MCF 10A (cell line): ENCODE data around the gene DIPK1A. TPM values are rescaled to one million over a fixed set of nuclear protein-coding genes. Genes with fewer than 3 reads are reported as not detected.

Source experiments
- BruUV-seq: library from RNA; stranded (reverse); fragments of 400-500 nt; replicated peaks from 2 replicates; lab custom pipeline; 2021; lab: Mats Ljungman, UMichigan
- CTCF ChIA-PET: fragments of 300-600 bp; sonication (Branson Sonifier 250); formaldehyde crosslinking; extraction: SDS; loops from one replicate; lab custom pipeline; 2021; ENCODE audit warnings: antibody characterized with exemption, inconsistent platforms; lab: Yijun Ruan, JAX
- POLR2A ChIA-PET: fragments of 300-600, 350-650 bp; sonication (Branson Sonifier 250); formaldehyde crosslinking; extraction: SDS; loops from one replicate; lab custom pipeline; 2020; ENCODE audit warnings: antibody characterized with exemption, inconsistent platforms; lab: Yijun Ruan, JAX
- DNase-seq: peaks from one replicate; pipeline ENCODE4 v3.0.0-alpha.2; 2018; ENCODE audit not compliant: unreplicated experiment
- H3K27ac Mint-ChIP-seq: one replicate; pipeline ENCODE4 v1.8.0; 2022; ENCODE audit warnings: mild to moderate bottlenecking, low read depth, mixed read lengths; ENCODE audit not compliant: unreplicated experiment
- H3K27me3 Mint-ChIP-seq: one replicate; pipeline ENCODE4 v1.8.0; 2022; ENCODE audit warnings: mixed read lengths; ENCODE audit not compliant: insufficient read depth, unreplicated experiment
- H3K36me3 Mint-ChIP-seq: one replicate; pipeline ENCODE4 v1.8.0; 2022; ENCODE audit warnings: mild to moderate bottlenecking, moderate library complexity, mixed read lengths; ENCODE audit not compliant: insufficient read depth, unreplicated experiment
- H3K4me1 Mint-ChIP-seq: one replicate; pipeline ENCODE4 v1.8.0; 2022; ENCODE audit warnings: mixed read lengths; ENCODE audit not compliant: insufficient read depth, unreplicated experiment
- H3K4me3 Mint-ChIP-seq: one replicate; pipeline ENCODE4 v1.8.0; 2022; ENCODE audit warnings: mild to moderate bottlenecking, moderate library complexity, mixed read lengths; ENCODE audit not compliant: unreplicated experiment
- H3K9me3 Mint-ChIP-seq: one replicate; pipeline ENCODE4 v1.8.0; 2022; ENCODE audit warnings: mixed read lengths; ENCODE audit not compliant: unreplicated experiment
- intact Hi-C: fragments of 100-400 bp; cut with micrococcal nuclease; formaldehyde crosslinking; loops from 2 replicates; pipeline ENCODE4 v1.14.1; 2022
- total RNA-seq: library from RNA; stranded (reverse); gene quantifications from 2 replicates; pipeline ENCODE4 v1.2.3, GENCODE V29; 2022
- TF ChIP-seq, protein P1 (sequence below): fragments of 200-600 bp; IDR thresholded peaks from one replicate; pipeline ENCODE4 v1.8.0; 2022; ENCODE audit warnings: antibody characterized with exemption, mild to moderate bottlenecking; ENCODE audit not compliant: unreplicated experiment

DIPK1A gene
- total RNA-seq, 1 experiment from 2014 or later = 3.8 TPM

DNA sequence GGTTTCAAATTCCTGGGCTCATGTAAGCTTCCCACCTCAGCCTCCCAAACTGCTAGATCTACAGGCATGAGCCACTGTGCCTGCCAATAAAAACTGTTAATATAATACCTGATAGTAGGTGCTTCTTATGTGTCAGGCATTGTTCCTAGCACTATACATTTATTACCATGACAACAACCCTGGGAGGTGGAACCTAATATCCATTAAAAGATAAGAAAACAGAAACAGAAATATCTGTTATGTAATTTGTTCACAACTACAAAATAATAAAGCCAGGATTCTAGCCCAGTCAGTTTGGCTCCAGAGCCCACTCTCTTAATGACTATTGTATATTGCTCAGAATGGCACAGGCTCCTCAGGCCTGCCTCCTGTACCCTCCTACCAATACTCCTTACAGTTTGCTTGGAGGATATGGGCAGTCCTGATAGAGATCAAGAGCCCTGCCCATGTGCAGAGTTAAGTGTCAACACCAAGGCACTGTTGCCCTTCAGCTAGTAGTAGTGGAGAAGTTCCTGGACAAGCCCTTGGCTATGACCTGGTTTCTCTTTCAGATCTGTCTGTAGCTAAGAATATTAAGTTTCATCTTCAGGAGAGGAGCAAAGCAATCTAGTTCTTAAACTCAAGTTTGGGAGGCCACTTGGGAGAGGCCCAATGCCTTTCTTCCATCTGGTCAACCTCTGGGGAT lies 107.0 kb downstream of the DIPK1A start:
- DNase-seq = no peak
- H3K4me1 Mint-ChIP-seq = peaks cover 4% of the 10 kb centered on the region
- H3K27ac Mint-ChIP-seq = no peak overlapping the region
- ChIA-PET POLR2A (interaction anchor here (0.8 to 2.2 kb wide), 5 partner anchors 10 to 140 kb away, joined by 3 to 5 read pairs (median 4); partner anchors contain the start of genes DIPK1A and RPL5), CTCF (interaction anchor here (0.6 to 8.3 kb wide), 7 partner anchors 105 to 544 kb away, joined by 3 to 175 read pairs (median 4); partner anchors contain the start of gene DIPK1A)
- no peaks in the 10 kb centered on the region for H3K36me3 Mint-ChIP-seq
- BruUV-seq = no TSS peak
- H3K4me3 Mint-ChIP-seq = no peak overlapping the region
- H3K9me3 Mint-ChIP-seq = no peaks in the 10 kb centered on the region
- TF ChIP-seq, protein P1, sequence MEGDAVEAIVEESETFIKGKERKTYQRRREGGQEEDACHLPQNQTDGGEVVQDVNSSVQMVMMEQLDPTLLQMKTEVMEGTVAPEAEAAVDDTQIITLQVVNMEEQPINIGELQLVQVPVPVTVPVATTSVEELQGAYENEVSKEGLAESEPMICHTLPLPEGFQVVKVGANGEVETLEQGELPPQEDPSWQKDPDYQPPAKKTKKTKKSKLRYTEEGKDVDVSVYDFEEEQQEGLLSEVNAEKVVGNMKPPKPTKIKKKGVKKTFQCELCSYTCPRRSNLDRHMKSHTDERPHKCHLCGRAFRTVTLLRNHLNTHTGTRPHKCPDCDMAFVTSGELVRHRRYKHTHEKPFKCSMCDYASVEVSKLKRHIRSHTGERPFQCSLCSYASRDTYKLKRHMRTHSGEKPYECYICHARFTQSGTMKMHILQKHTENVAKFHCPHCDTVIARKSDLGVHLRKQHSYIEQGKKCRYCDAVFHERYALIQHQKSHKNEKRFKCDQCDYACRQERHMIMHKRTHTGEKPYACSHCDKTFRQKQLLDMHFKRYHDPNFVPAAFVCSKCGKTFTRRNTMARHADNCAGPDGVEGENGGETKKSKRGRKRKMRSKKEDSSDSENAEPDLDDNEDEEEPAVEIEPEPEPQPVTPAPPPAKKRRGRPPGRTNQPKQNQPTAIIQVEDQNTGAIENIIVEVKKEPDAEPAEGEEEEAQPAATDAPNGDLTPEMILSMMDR = no peak
- H3K27me3 Mint-ChIP-seq = no peaks in the 10 kb centered on the region
- intact Hi-C loops = no loop called here

DNA sequence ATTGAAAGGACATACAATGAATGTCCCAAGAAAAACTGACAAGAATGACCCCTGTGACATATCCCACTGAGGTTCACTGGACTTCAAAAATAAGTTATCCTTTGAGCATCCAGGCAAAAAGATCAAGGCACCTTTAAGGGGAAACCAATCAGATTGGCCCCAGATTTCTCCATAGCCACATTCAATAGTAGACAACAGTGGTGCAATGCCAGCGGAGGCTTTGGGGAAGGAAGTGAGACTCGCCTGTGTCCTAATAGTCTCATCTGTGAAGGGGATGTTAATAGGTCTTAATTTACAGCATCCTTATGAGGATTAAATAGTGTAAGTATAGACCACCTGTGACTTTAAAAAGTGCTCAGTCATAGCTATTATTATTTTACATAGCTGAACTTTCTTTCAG lies 108.0 kb downstream of the DIPK1A start:
- H3K27me3 Mint-ChIP-seq = no peaks in the 10 kb centered on the region
- no peak for DNase-seq
- CTCF ChIA-PET = interaction anchor here (0.7 to 8.3 kb wide), 5 partner anchors 104 to 212 kb away, joined by 3 to 175 read pairs (median 3); partner anchors contain the start of gene DIPK1A
- no peak overlapping the region for H3K27ac Mint-ChIP-seq
- H3K36me3 Mint-ChIP-seq = no peaks in the 10 kb centered on the region
- H3K4me1 Mint-ChIP-seq = peaks cover 2% of the 10 kb centered on the region
- TF ChIP-seq, protein P1 = no peak
- H3K9me3 Mint-ChIP-seq = no peaks in the 10 kb centered on the region
- no TSS peak for BruUV-seq
- no peak overlapping the region for H3K4me3 Mint-ChIP-seq
- POLR2A ChIA-PET = interaction anchor here (0.8 to 2.2 kb wide), 4 partner anchors 10 to 141 kb away, joined by 3 to 5 read pairs (median 4); partner anchors contain the start of genes DIPK1A and RPL5
- intact Hi-C loops = no loop called here

DNA sequence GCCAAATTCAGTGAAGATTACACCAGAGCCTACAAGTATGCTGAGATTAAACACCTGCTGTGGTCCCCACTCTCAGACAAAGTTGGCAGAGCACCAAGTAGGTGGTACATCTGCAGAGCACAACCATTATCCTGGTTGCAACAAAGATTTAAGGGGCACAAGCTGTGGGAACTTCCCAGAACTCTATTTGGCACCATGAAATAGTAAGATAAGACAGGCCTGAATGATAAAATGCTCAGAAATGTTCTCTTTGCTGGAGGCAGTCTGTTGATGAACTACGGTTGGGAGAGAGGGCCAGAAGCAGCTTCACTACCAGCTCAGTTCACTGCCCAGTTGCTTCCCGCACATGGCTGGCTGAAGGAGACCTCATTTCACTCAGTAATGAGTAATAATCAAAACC lies 109.5 kb downstream of the DIPK1A start:
- TF ChIP-seq, protein P1 = no peak
- Mint-ChIP-seq H3K9me3 (no peaks in the 10 kb centered on the region), H3K27ac (no peak overlapping the region), H3K4me1 (peaks cover 6% of the 10 kb centered on the region), H3K4me3 (no peak overlapping the region), H3K27me3 (no peaks in the 10 kb centered on the region), H3K36me3 (no peaks in the 10 kb centered on the region)
- no peak for DNase-seq
- no TSS peak for BruUV-seq
- POLR2A ChIA-PET = no interaction called here
- intact Hi-C loops = no loop called here
- CTCF ChIA-PET = interaction anchor here (0.6 to 7.2 kb wide), 4 partner anchors 14 to 142 kb away, joined by 3 to 64 read pairs (median 4); no protein-coding TSS in a partner anchor

DNA sequence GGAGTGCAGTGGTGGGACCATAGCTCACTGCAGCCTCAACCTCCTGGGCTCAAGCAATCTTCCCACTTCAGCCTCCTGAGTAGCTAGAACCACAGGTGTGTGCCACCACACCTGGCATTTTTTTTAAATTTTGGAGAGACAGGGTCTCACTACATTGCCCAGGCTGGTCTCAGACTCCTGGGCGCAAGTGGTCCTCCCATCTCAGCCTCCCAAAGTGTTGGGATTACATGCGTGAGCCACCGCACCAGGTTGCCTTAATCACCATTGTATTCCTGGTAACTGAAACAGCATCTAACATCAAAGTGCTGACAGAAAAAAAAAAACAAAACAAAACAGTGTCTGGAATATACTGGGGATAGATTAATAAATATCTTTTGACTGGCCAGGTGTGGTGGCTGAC lies 111.2 kb downstream of the DIPK1A start:
- peaks cover 6% of the 10 kb centered on the region for H3K4me1 Mint-ChIP-seq
- TF ChIP-seq, protein P1 = no peak
- peaks cover 2% of the 10 kb centered on the region for H3K36me3 Mint-ChIP-seq
- no peak overlapping the region for H3K27ac Mint-ChIP-seq
- H3K9me3 Mint-ChIP-seq = no peaks in the 10 kb centered on the region
- BruUV-seq = no TSS peak
- ChIA-PET CTCF (interaction anchor here (0.6 to 7.2 kb wide), 5 partner anchors 9 to 144 kb away, joined by 4 to 64 read pairs (median 5); no protein-coding TSS in a partner anchor), POLR2A (interaction anchor here (1.1 kb wide), 1 partner anchor 110 kb away, joined by 3 read pairs; no protein-coding TSS in a partner anchor)
- H3K4me3 Mint-ChIP-seq = no peak overlapping the region
- no peak for DNase-seq
- no peaks in the 10 kb centered on the region for H3K27me3 Mint-ChIP-seq
- intact Hi-C loops = no loop called here
